ENCODE data around the gene TEN1.
"Not testable (repeated sequence)": the region's sequence is repeated elsewhere in the genome, so short reads cannot be mapped to it uniquely, and the experiment has no call there.

Gene TEN1

DNA sequence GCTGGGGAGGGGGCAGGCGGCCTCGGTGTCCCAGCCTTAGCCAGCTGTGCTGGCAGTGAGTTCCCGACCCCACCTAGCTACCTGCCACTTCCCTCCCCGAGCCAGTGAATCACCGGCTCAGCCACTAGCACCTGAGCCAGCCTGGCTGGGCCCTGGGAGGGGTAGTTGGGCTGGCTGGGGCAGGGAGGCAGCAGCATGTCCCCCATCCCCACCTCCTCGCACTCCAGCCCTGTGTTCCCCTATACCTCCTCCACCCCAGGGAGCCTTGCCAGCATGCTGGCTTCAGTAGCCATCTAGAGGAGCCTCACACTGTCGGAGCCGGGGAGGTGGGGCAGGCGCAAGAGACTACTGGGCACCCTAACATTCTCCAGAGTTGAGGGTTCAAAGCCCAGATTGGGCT, 45.3 kb downstream of the TEN1 start:
- DNase-seq (ENCODE audit: low read depth in 2 of 2, low spot score in 1 of 2) = no peak

DNA sequence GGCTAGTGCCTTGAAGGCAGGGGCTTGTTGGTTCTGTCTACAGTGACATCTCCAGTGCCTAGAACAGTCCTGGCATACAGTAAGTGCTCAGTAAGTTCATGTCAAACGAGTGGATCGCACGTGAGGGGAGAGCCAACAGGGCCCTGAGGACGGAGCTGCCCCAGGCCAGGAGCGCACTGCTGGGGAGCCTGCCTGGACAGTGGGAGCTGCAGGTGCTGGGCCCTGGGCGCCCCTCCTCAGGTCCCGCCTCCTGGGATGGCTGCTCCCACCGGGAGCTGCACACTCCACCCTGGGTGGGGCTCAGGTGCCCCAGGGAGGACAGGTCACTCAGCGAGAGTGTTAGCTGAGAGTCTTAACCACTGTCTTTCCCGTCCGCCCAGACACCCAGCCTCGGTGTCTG, 46.3 kb downstream of the TEN1 start:
- no peak for DNase-seq (ENCODE audit: low read depth in 2 of 2, low spot score in 1 of 2)

DNA sequence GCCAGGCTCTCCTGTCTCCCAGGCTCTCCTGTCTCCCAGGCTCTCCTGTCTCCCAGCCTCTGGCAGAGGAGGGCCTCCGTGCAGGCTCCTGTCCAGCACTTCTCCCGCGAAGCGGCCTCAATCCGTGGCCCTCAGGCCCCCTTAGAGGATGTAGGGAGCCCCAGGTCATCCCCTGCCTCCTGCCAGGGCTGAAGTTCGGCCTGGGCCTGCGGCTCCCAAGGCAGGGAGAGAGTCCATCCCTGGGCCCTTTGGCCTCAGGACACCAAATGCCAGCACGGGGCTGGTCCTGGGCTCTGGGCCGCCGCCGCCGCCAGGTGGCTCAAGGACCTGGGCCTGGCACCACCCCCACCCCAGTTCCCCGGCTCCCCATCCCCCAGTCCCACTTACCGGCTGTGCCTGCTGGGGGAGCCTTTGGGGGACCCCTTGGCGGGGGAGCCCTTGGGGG, 47.7 kb downstream of the TEN1 start:
- no peak for DNase-seq (ENCODE audit: low read depth in 2 of 2, low spot score in 1 of 2)

DNA sequence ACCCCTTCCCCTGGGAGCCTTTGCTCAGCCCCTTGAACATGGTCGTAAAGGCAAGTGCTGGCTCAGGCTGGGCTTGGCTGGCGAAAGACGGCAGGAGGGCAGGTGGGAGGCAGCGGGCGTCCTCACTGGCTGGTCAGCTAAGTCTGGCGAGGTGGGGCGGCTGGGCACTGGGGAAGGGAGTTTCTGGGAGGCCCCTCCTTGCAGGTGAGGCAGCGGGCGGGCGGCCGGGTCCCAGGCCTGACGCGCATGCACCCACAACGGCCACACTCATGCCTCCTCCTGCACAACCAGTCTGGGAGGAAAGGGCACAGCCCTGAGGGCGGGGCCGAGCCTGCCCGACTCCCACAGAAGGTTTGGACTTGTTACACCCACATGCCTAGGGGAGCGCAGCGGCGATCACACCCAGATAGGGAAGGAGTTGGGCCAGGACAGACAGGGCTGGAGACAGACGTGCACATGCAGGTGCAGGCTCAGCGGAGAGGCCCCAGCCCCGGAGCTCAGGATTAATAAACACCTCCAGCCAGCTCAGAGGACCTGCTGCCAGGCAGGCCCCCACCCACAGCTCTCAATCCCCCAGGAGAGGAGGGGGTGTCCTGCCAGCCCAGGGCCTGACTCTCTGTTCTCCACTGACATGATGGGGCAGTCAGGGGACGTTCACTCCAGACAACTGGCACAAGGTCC, 48.3 kb downstream of the TEN1 start, which contains the start of gene EVPL:
TSS of gene EVPL (minus strand) at position 148 of the 681 bp plus-strand sequence. CDS start at position 40, 108 bp downstream.
- DNase-seq (ENCODE audit: low read depth in 2 of 2, low spot score in 1 of 2) = no peak

DNA sequence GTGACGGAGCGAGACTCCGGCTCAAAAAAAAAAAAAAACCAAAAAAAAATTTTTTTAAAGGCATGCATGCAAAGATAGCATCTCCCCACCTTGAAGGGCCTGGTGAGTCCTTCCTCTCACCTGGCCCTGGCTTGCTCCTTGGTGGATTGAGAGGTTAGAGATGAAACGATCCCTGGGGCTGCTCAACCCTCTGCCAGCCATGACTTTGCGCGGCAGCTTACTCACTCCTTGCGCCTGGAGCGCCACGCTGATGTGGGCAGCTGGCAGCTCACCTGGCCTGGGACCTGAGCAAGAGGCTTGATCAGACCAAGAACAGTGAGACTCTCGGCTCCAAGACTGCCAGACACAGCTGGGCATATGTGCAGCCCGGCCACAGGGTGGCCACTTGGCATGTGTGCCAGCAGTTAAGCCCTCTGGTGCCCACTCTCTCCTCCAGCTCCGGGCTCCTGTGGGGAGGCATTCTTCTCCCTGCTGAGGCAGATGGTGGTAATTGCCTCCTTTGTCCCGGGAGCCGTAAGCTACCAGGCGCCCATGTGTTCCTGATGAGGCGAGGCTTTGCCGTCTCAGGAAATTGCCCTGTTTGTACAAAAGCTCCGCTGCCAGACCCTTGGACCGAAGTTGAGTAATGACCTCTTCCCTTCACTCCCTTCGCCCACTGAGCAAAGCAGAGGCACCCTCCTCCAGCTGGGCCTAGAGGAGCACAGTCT, 53.2 kb downstream of the TEN1 start:
- no peak for DNase-seq (ENCODE audit: low read depth in 2 of 2, low spot score in 1 of 2)

DNA sequence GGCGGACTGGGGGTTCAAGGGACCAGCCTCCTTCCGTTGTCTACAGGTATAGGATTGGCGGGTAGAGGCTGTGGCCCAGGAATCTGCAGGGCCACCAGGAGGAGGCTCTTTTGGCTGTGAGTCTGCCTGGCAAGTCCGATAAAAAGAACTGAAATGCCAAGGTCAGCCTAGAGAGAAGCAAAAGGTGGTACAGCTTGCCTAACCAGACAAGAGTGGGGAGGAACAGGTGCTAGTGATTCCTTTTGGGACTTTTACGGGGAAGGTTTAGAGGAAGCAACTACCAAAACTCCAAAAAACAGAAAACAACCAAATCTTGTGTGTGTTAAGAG, 53.7 kb downstream of the TEN1 start:
- DNase-seq (ENCODE audit: low read depth in 2 of 2, low spot score in 1 of 2) = no peak

DNA sequence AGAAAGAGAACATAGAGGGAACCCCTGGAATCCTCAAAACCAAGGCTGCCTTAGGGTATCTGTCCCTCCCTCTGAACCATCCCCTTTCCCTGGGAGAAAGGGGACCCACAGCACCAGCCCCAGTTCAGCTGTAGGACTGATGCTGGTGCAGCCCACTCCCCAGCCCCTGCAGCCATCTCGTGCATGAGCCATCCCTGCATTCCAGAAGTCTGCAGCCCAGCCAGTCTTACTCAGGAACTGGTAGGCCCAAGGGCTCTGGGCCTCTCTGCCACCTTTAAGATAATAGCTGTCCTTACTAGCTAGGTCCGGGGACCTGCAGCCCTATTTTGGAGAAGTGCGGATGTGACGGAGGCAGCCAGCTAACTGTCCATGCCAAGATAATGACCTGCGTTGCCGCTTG, 54.1 kb downstream of the TEN1 start:
- no peak for DNase-seq (ENCODE audit: low read depth in 2 of 2, low spot score in 1 of 2)

DNA sequence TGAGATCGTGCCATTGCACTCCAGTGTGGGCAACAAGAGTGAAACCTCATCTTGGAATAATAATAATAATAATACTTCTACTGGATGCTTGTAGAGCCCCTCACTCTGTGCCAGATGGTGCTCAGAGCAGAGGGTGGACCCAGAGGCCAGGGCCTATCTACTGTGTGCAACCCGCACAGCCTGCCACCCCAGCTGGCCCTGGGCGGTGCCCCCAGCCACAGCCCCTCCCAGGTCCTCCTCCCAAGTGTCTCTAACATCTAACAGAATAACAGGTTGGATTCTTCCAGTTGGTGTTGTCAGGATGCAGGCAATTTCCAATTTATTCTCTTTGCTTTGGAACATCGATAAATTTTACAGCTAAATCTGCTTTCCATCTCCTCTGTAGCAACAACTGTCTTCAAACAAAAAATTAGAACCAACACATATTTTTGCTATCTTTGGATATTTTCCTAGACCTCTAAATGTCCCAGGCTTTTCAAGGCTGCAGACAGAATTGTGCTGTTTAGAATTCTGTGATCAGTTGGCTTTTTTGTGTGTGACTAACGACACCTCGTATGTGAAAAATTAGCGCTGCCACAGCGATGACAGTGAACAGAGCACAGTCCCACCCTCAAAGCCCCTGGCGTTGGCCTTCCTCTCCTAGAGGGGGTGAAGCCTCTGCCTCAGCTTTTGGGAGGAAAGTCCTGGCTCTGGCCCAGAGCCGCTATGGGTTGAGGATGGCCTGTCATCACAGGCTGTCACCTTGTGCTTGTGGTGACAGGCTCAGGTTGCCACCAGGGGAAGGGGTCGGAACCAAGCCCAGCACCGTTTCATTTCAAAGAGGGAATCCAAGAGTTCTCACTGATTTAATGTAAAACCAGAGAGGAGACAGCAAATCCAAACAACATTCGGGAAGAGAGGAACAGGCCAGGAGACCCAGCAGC, 55.6 kb downstream of the TEN1 start:
- DNase-seq (ENCODE audit: low read depth in 2 of 2, low spot score in 1 of 2) = no peak

DNA sequence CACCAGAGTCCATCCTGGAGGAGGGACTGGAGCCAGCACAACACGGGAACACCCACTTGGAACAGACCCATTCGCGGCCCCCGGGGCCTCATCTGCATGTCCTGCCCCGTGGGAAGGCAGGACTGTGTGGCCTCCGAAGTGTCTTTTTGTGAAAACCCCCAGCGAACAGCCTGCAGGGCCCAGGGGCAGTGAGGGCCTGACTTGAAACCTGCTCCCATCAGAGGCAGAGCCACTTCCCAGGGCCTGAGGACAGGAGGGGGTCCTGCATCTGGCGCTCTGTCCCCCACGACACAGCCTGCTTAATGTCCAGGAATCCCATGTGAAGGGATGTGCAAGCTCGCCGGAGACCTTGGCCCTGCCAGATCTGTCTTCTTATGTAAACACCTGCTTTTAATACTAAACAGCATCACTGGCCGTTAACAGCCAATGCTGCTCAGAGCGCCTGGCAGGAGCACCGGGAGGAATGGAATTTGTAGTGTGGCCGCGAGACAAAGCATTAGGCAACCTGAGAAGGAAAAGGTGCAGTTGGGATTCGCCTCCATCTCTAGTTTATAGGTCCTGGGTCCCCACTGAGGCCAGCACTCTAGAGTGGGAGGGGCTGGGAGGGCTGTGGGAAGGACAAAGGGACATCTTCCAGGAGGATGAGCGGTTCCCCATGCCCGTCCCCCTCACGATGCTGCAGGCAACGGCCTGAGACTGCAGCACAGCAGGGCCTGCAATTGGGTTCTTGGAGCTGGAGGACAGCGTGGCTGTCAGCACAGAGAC, 57.6 kb downstream of the TEN1 start:
- no peak for DNase-seq (ENCODE audit: low read depth in 2 of 2, low spot score in 1 of 2)

DNA sequence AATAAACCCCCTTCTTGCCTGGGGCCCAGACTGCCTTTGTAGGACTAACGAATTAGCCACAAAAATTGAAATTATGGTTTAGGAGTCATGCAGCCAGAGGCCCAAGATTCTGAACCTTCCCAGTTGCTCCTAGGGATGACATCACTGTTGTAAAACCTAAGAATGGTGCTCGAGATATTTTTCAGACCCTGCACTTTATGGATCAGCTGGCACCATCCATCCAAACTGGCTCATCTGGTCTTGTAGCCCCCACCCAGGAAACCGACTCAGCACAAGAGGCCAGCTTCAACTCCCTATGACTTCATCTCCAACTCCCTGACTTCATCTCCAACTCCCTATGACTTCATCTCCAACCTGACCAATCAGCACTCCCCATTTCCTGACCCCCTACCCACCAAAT, 59.0 kb downstream of the TEN1 start:
- DNase-seq (ENCODE audit: low read depth in 2 of 2, low spot score in 1 of 2) = no peak

DNA sequence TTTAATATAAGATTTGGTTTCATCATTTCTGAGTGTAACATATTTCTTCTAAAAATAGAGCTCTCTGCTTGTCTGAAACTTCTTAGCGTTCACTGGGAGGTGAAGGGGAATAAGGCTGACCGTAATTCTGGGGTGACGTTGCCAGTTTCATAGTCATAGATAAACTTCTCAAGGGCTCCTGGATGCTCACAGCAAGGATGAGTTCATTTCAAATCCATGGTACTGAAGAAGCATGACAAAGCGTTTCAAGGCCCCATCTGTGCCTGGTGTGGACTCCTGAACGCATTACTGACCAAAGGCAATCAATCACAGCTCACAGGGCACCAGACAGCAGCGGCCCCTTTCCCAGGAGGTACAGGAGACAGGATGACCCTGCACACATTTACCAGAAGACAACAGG, 60.1 kb downstream of the TEN1 start:
- DNase-seq (ENCODE audit: low read depth in 2 of 2, low spot score in 1 of 2) = no peak

DNA sequence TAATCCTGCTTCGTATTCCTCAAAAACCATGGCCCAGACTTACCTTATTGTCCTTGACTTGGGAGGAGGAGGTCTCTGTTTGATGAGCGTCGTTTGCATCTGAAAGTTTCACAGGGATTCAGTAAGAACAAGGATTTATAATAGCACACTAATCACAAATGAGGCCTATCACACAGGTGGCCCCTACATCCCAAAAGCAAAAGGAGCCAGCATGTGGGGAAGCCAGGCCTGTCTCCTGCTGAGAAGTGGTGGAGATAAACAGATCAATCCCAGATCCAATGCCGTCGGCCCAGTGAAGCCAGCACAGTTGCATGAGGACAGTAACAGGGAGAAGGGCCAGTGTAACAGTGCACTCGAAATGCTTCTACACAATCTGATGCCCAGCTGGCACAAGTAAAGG, 61.3 kb downstream of the TEN1 start:
- DNase-seq (ENCODE audit: low read depth in 2 of 2, low spot score in 1 of 2) = no peak

DNA sequence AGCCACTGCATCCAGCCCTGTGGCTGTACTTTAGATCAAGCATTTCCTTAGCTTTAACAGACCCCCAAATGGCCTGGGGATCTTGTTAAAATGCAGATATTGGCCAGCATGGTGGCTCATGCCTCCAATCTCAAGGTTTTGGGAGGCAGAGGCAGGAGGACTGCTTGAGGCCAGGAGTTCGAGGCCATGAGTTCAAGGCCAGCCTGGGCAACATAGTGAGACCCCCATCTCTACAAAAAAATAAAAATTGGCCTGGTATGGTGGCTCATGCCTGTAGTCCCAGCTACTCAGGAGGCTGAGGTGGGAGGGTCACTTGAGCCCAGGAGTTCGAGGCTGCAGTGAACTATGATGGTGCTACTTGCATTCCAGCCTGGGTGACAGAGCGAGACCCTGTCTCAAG, 63.8 kb downstream of the TEN1 start:
- not testable (repeated sequence) for DNase-seq (ENCODE audit: low read depth in 2 of 2, low spot score in 1 of 2)

DNA sequence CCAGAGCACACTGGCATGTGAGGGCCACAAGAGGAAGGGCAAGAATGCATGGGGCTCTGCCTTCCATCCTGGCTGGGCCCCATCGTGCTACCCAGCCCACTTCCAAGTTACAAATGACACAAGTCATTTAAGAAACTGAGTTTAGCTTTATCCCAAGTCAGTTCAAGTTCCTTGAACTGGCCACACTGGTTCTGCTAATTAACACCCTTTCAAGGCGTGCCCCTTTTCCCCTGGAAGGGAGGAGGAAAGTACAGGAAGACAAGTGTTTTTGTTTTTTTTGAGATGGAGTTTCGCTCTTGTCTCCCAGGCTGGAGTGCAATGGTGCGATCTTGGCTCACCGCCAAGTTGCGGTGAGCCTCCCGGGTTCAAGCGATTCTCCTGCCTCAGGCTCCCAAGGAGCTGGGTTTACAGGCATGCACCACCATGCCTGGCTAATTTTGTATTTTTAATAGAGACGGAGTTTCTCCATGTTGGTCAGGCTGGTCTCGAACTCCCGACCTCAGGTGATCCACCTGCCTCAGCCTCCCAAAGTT, 65.5 kb downstream of the TEN1 start:
- not testable (repeated sequence) for DNase-seq (ENCODE audit: low read depth in 2 of 2, low spot score in 1 of 2)

DNA sequence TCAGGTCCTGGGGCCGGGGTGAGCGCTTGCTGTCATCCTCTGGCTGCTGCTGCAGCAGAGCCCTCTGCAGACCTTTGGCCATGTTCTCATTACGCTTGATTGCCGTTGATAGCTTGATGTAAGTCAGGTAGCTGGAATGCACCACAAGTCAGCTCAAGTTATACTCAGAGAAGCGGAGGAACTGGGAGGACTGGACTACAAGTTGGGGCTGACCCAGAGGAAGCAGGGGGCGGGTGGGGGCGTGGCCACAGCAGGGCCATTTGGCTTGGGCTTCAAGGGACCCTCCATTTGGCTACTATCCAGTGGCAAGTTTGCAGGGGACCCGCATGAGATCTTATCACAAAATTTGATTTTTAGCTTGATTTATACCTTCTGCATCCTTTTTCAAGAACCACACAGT, 67.0 kb downstream of the TEN1 start:
- DNase-seq (ENCODE audit: low read depth in 2 of 2, low spot score in 1 of 2) = no peak

DNA sequence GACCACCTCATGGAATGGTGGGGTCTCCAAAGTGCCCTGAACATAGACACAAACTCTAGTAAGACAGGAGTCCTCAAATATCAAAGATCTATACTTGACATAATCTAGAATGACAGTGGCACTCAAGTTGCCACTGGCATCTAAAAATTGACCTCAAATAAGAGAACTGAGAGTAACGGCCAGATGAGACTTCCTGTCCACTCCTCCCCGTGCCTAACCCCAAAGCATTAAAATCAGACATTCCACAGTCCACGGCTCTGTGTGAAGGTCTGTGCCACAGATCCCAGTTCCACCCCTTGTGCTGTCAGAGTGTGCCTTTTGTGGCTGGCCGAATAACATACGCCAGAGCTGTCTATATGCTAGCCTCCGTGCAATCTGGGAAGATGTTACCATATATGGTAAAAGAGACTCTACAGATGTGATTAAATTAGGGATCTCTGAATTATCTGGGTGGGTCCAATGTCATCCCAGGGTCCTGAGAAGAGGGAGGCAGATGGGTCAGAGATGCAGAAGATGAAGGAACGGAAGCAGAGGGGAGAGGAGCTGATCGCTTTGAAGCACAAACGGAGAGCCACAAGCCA, 69.1 kb downstream of the TEN1 start:
- DNase-seq (ENCODE audit: low read depth in 2 of 2, low spot score in 1 of 2) = no peak

DNA sequence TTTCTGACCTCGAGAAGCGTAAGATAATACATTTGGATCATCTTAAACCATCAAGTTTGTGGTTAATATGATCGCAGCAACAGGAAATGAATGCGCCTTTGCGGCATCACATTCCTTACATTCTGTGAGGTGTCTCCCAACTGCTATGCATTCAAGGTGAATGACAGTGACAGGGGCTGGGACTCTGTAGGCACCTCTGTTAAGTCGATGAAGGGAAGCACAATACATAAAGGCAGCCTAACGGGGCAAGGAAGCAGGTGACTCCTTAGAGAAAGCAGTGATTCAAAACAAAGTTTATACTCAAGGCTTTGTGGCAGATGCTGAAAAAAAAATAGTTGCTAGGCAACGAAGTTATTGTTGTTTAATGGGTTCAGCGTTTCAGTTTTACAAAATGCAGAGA, 69.7 kb downstream of the TEN1 start:
- no peak for DNase-seq (ENCODE audit: low read depth in 2 of 2, low spot score in 1 of 2)

DNA sequence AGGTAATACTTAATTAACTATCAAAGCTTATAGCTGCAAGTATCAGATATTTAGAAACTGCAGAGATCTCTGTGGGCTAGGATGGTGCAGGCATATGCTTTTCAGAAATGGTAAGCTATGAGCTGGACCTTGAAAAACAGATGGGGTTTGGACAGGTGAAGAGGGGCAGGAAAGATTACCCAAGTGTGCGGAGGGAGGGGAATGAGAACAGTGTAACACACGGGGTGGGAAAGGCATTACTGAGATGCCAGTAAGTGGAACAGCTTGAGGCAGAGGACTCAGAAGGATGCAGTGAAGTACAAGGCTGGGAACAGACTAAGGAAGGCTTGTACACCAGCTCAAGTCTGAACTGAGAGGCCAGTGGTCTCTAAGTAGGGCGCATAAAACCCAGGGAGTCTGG, 70.2 kb downstream of the TEN1 start:
- no peak for DNase-seq (ENCODE audit: low read depth in 2 of 2, low spot score in 1 of 2)

DNA sequence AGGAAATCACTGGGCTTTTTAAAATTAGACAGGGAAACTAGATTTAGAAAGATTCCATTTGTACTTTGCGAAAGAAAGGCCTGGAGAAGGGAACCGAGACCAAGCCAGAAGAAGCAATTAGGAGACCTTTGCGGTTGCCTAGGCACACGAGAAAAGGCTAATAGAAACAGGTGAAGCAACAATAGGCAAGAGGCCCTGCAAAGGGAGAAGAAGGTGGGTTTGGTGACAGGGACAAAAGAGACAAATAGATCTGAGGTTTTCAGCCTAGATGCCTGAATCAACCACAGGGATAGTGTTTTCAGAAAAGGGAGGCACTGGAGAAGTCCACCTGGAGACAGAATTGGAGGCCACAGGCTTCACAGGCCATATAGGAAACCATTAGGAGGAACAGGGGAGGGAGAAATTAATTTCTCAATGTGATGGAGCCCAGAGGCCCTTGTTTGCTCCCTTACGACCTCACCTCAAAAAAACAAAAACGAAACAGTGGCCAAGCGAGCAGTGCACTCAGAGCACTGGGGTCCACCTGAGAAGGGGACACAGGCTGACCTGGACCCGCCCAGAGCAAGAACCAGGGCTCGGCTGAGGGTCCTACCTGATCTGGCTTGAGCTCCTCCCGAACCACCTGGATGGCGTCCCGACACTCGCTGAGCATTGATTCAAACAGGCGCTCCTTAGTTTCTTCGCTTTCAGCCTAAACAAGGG, 70.9 kb downstream of the TEN1 start:
- DNase-seq (ENCODE audit: low read depth in 2 of 2, low spot score in 1 of 2) = no peak
